Activated gamma-delta T cell (primary cell): ENCODE data around the gene KSR1.
"Not testable (repeated sequence)": the region's sequence is repeated elsewhere in the genome, so short reads cannot be mapped to it uniquely, and the experiment has no call there.

Experiments used
- DNase-seq: peaks from one replicate; lab custom pipeline; 2025; lab: John Stamatoyannopoulos, UW

The KSR1 gene

GRCh38 chr17:27426471-27426870 lies 29.8 kb upstream of the KSR1 start:
- not testable (repeated sequence) for DNase-seq

GRCh38 chr17:27427166-27427862 lies 28.9 kb upstream of the KSR1 start:
- DNase-seq, result not testable (repeated sequence)

DNA sequence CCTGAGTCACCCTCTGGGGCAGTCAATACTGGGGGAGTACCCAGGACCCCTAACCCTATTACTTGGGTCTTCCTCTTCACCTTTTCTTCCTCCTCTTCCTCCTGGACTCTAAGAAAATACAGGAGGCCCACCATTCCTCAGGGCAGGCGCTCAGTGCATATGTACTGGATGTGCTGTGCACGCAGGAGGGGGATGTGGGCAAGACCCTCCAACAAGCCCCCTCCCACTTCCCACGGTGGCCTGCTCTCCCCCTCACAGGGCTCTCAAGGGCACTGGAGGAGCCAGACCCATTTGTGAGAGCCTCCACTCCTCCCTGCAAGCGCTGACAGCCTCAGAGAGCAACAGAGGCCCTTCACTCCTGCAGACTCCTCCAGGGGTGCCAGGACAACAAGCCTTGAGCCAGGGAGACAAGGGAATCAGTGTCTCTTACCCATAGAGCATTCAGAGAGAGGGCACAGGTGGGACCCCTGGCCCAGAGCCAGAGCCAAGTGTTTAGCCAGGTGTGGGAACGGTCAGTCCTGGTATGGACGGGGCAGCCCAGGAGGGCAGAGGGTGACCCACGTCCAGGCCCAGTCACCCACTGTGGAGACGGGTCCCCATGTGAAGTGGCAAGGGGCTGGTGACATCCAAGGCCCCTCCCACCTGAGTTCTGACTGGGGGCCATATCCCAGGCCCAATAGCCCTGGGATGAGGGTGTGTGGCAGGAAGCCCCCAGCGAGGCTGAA lies 27.3 kb upstream of the KSR1 start:
- DNase-seq, result no peak

DNA sequence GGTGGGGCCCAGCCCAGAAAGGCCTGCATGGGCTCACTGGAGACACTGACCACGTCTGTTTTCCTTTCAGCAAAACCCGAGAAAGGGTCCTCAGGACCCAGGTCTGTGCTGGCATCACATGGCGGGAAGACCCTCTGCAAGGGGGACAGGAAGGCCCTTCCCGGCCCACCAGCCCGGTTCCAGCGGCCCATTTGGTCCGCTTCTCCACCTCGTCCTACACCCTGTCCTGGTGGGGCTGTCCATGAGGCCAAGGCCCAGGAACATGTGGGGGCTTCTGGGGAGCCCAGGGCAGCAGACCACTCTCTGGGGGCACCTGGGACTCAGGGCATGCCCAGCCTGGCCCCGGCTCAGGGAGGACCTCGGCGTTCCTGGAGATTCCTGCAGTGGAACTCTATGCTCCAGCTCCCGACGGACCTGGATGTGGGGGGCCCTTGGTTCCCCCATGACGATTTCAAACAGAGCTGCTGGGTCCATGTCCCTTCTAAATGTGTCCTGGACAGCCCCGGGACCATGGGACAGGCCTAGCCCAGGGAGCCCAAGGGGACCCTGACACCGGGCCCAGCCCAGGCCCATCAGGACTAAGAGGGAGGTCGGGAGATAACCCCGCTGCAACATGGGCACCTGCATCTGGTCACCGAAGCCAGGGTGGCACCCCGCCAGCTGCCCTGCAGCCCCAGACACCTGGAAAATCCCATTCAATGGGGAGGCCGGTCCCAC lies 26.4 kb upstream of the KSR1 start:
- DNase-seq, result no peak

DNA sequence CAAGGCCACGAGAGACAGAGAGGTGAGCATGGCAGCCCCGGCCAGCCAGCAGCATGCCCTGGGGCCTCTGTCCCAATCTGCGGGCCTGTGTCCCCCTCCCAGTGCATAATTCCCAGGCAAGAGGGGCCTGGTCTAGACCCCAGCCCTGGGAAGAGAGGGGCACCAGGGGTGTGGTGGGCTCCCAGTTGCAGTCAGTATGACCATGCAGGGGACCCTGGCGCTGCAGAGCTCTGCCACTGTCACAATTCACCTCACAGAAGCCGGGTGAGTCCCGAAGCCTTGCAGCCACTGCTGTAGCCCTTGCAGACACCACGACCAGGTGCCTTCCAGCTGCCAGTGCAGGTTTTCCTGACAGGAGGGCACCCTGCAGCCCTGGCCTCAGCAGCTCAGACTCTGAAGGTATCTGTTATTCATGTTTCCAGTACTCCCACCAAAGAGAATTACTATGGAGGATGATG lies 25.8 kb upstream of the KSR1 start:
- no peak for DNase-seq

- DNase-seq, result no peak
Measured at GRCh38 chr17:27430882-27431491, 25.3 kb upstream of the KSR1 start.

- DNase-seq, result no peak
Measured at GRCh38 chr17:27433521-27433920, 22.7 kb upstream of the KSR1 start.

- not testable (repeated sequence) for DNase-seq
Measured at GRCh38 chr17:27435431-27436070, 20.7 kb upstream of the KSR1 start.

- DNase-seq, result no peak
Measured at GRCh38 chr17:27438348-27438998, 17.8 kb upstream of the KSR1 start.

GRCh38 chr17:27439342-27439741 lies 16.9 kb upstream of the KSR1 start:
- DNase-seq, result no peak

GRCh38 chr17:27442702-27443101 lies 13.5 kb upstream of the KSR1 start:
- no peak for DNase-seq

- no peak for DNase-seq
Measured at GRCh38 chr17:27443491-27443890, 12.8 kb upstream of the KSR1 start.

DNA sequence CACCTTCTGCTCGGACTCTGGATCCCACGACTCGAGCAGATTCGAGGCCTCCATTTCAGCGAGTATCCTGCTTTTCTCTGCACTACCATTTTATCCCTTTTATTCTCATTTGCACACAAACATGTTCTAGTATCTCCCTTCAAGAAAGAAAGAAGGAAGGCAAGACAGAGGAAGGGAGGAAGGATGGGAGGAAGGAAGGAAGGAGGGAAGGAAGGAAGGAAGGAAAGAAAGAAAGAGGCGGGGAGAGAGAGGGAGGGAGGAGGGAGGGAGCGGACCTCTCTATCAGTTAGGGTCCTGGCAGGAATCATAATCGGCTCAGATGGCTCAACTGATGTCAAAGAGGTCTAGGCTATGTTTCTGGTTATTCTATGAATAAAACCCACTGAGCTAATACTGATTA lies 10.3 kb upstream of the KSR1 start:
- no peak for DNase-seq

GRCh38 chr17:27446569-27447301 lies 9.5 kb upstream of the KSR1 start:
- no peak for DNase-seq

DNA sequence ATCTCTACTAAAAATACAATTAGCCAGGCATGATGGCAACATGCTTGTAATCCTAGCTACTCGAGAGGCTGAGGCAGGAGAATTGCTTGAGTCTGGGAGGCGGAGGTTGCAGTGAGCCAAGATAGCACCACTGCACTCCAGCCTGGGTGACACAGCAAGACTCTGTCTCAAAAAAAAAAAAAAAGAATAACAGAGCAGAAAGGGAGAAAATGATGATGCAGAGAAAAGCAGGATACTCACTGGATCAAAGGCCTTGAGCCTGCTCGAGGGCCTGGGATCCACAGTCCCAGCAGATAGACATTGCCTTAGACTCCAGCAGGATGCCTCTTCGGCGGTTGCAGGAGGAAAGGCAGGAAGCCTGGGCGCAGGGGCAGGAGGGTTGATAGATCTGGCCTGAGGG lies 7.7 kb upstream of the KSR1 start:
- DNase-seq, result not testable (repeated sequence)

- DNase-seq, result no peak
Measured at GRCh38 chr17:27449541-27449940, 6.7 kb upstream of the KSR1 start.

- DNase-seq, result no peak
Measured at GRCh38 chr17:27449988-27450387, 6.3 kb upstream of the KSR1 start.

DNA sequence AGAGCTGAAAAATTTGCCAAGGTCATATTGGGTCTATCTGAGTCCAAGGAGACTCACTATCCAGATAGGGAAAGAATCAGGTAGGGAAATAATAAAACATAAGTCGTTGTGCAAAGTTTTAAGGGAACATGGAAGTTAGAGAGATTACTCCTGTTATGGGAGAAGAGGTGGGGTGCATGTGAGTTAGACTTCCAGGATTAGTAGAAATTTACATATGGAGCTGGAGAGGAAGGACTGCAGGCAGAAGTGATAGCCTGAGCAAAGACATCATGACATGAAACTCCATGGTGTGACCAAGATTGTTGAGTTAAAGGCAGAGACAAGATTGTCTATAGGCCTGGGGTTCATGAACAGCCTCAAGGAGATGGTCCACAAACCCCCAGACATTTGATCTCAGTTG lies 5.8 kb upstream of the KSR1 start:
- DNase-seq, result no peak

DNA sequence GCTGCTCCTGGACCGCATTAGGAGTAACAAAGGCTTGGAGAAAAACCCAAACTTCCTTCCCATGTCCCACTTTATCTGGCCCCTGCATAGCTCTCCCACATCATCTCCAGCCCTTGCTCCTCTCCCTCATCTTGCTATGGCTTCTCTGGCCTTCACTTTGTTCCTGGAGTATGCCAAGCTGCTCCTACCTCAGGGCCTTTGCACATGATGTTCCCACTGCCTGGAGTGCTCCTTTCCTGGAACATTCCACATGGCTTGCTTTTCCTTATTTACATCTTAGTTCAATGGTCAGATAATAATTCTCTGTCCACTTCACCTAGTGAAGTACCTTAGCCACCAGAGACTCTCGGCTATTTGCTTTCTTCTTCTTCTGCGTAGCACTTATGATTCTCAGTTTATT lies 4.3 kb upstream of the KSR1 start:
- DNase-seq, result no peak

GRCh38 chr17:27452828-27453227 lies 3.4 kb upstream of the KSR1 start:
- DNase-seq, result no peak

DNA sequence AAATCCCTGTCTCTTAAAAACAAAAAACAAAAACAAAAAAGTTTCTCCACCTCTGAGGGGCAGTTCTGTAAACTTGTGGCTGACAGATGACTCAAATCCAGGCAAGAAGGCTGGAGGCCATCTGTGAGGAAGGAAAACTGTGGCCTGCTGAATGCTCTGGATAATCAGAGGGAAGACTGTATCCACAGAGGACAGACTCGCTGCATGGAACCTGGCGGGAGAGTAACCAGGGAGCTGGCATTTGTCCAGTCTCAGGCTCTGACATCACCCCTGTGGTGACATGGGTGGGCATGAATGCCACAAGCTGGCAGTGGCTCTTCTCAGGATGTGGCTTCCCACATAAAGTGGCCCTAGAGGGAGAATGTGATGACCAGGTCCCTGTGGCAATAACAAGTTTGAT lies 2.8 kb upstream of the KSR1 start:
- DNase-seq, result no peak
